GM12864 (cell line): ENCODE results near the gene PPL.

Source experiments
- DNase-seq: peaks from one replicate; pipeline ENCODE4 v3.0.0-alpha.2; 2011; ENCODE audit warnings: low read depth
- H3K4me3 ChIP-seq: 2 replicates; pipeline ENCODE4 v1.5.1; 2011; ENCODE audit warnings: mild to moderate bottlenecking, low read depth, low read length, control low read depth
- CTCF ChIP-seq: IDR thresholded peaks from 2 replicates; pipeline ENCODE4 v1.5.1; 2011; ENCODE audit warnings: low read depth, mild to moderate bottlenecking, moderate library complexity, low read length, control low read depth, inconsistent platforms; ENCODE audit errors: missing control alignments

PPL gene

GRCh38 chr16:4839942-4840341 is 97.0 kb downstream of the PPL start:
- TF ChIP-seq CTCF = no peak
- DNase-seq = no peak
- no peak overlapping the region for H3K4me3 ChIP-seq

GRCh38 chr16:4837733-4838501 is 99.0 kb downstream of the PPL start:
- no peak for DNase-seq
- H3K4me3 ChIP-seq = no peak overlapping the region
- no peak for TF ChIP-seq CTCF

- no peak for DNase-seq
- no peak for TF ChIP-seq CTCF
- H3K4me3 ChIP-seq = no peak overlapping the region
Observed at GRCh38 chr16:4836727-4837126, 100.2 kb downstream of the PPL start.

- TF ChIP-seq CTCF = no peak
- no peak overlapping the region for H3K4me3 ChIP-seq
- DNase-seq = no peak
Observed at GRCh38 chr16:4833584-4833983, 103.4 kb downstream of the PPL start.

GRCh38 chr16:4832698-4833343 is 104.1 kb downstream of the PPL start:
- TF ChIP-seq CTCF = no peak
- DNase-seq = no peak

More at GRCh38 chr16:4832698-4833343, 104.1 kb downstream of the PPL start:
- H3K4me3 ChIP-seq = no peak overlapping the region
